NCI-H345 treated with DMSO at 0.1 percent for 48 hours (cell line): ENCODE data around the gene FBXO24.

ENCODE experiments used
- DNase-seq: peaks from one replicate; lab custom pipeline; 2025; ENCODE audit not compliant: unreplicated experiment; lab: John Stamatoyannopoulos, UW

FBXO24 gene

GRCh38 chr7:100614308-100614861 lies 28.3 kb downstream of the FBXO24 start:
- DNase-seq: no peak

- no peak for DNase-seq
These were observed 34.1 kb downstream of the FBXO24 start for GRCh38 chr7:100620239-100620638.

GRCh38 chr7:100620804-100621203 lies 34.7 kb downstream of the FBXO24 start:
- no peak for DNase-seq

- no peak for DNase-seq
These were observed 35.4 kb downstream of the FBXO24 start for GRCh38 chr7:100621554-100621953.

- DNase-seq: no peak
These were observed 38.1 kb downstream of the FBXO24 start for GRCh38 chr7:100623951-100624824.

GRCh38 chr7:100626055-100626454 lies 39.9 kb downstream of the FBXO24 start:
- DNase-seq: no peak

- peak; percentile 42 for DNase-seq
These were observed 40.6 kb downstream of the FBXO24 start for GRCh38 chr7:100626530-100627237.

- no peak for DNase-seq
These were observed 41.1 kb downstream of the FBXO24 start for GRCh38 chr7:100627238-100627549.

GRCh38 chr7:100629117-100629716 lies 43.1 kb downstream of the FBXO24 start:
- no peak for DNase-seq

- no peak for DNase-seq
These were observed 43.9 kb downstream of the FBXO24 start for GRCh38 chr7:100630066-100630465.

GRCh38 chr7:100632951-100633717 lies 47.0 kb downstream of the FBXO24 start:
- peak; percentile 20 for DNase-seq

GRCh38 chr7:100639995-100640516 lies 53.9 kb downstream of the FBXO24 start:
- no peak for DNase-seq

- DNase-seq: no peak
These were observed 54.7 kb downstream of the FBXO24 start for GRCh38 chr7:100640517-100641440.

GRCh38 chr7:100641463-100641859 lies 55.3 kb downstream of the FBXO24 start, which contains the start of gene TFR2:
Gene TFR2 (minus strand): TSS chr7:100641552. CDS start chr7:100641509, 43 bp downstream.
- DNase-seq: no peak

- no peak for DNase-seq
These were observed 55.9 kb downstream of the FBXO24 start for GRCh38 chr7:100641860-100642533.

- DNase-seq: no peak
These were observed 56.4 kb downstream of the FBXO24 start for GRCh38 chr7:100642534-100642907.

- no peak for DNase-seq
These were observed 63.9 kb downstream of the FBXO24 start for GRCh38 chr7:100649826-100650565.
